DMS79 (cell line): Measurements from ENCODE around the gene ACTN3.
A peak's percentile ranks its signal among the peaks of the same experiment; 100 is the strongest.

Experiments used
- DNase-seq: peaks from one replicate; lab custom pipeline; 2025; lab: John Stamatoyannopoulos, UW

Gene ACTN3

GRCh38 chr11:66545701-66546367 lies 869 bp upstream of the ACTN3 start, which contains the start of gene ZDHHC24:
ZDHHC24 (minus strand) TSS chr11:66546048; CDS start chr11:66546003, 45 bp downstream.
- DNase-seq = peak; percentile 83

DNA sequence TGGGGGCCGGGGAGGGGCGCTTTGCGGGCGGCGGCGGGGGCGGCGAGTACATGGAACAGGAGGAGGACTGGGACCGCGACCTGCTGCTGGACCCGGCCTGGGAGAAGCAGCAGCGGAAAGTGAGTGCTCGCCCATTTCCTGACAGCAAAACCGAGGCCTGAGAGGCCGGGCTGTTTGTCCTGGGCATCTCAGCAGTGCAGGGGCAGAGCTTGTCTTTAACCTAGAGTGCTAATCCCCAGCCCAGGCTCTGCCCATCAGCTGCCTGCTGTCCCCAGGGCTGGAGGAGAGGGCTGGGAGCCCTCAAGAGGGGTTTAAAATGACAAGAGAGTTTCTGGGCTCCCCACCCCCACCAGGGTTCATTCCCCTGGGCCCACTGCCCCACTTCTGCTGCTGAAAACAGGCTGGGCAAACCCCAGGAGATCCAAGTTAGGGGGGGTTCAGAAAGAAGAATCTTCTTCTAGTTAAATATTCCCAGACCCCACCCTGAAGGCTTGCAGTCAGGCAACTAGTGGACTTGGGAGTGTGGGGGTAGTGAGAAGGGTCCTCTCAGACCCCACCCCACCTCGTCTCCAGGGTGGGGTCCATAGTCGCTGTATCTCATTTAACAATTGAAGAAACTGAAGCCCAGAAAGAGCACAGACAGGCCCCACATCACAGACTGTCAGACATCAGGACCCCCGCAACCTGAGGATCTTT lies 411 bp downstream of the ACTN3 start:
- DNase-seq = no peak

GRCh38 chr11:66547662-66548009 lies 933 bp downstream of the ACTN3 start:
- no peak for DNase-seq

GRCh38 chr11:66548041-66548440 lies 1.3 kb downstream of the ACTN3 start:
- no peak for DNase-seq

DNA sequence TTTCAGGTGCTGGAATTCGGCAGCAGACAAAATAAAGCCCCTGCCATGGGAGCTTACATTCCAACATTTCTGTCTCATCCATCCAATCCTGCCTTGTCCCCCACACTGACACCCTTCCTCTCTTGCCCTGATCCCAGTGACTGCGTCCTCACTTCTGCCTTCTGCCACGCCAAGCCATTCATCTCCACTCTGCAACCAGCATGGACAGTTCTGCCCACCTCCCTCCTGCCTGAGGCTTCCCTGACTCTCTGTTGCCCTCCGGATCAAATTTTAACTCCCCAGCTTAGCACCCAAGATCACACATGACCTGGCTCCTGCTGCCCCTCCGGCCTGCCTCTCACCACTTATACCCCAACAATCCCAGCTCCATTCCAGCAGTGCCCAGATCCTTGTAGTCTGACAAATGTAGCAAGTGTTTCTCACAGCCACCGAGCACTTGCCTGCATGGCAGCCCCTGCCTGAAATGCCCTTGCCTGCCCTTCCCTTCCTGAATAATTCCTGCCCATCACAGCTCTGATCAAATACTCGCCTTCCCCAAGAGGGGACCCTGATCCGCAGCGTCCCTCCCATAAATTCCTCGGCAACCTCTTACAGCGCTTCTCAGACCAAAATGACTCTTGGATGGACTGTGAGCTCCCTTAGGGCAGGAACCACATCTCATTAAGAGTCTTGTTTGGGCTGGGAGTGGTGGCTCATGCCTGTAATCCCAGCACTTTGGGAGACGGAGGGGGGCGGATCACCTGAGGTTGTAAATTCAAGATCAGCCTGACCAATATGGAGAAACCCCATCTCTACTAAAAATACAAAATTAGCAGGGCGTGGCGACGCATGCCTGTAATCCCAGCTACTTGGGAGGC lies 2.3 kb downstream of the ACTN3 start:
- DNase-seq = no peak

- DNase-seq = no peak
Measured at GRCh38 chr11:66549696-66550095, 3.0 kb downstream of the ACTN3 start.

DNA sequence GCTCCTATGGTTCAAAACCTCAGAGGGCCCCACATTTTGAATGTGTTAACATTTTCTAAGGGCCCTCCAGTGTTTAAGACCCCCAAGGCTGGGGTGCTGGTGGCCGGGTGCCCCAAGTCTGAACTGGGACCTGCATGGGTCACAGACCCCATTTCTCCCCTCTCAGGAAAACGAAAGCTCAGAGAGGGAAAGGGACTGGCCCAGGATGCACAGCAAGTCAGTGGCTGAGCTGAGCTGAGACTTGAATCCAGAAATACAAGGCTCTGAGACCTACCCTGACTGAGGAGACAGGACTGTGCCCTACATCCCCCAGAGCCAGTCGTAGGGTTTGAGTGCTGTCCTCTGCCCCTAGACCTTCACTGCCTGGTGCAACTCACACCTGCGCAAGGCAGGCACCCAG lies 4.2 kb downstream of the ACTN3 start:
- no peak for DNase-seq

GRCh38 chr11:66554602-66555001 lies 7.9 kb downstream of the ACTN3 start:
- no peak for DNase-seq

DNA sequence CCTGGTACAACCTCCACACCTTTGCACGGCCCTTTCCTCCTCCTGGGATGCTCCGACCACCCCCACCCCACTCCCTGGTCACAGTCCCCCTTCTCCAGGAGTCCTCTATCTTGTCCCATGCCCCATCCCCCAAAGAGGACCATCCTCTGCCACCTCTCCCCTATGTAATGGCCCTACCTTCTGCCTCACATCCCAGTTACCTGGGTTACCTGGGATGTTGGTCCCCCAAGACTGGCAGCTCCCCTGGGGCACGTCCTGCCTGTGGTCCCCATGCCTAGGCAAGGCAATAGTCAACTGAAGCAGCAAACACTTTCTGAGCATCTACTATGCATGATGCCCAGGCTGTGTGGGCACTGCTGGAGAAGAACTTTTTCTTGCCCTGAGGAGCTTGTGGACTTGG lies 8.7 kb downstream of the ACTN3 start:
- DNase-seq = no peak

- DNase-seq = peak; percentile 59
Measured at GRCh38 chr11:66556086-66556485, 9.4 kb downstream of the ACTN3 start.

GRCh38 chr11:66557733-66558326 lies 11.1 kb downstream of the ACTN3 start:
- DNase-seq = no peak

DNA sequence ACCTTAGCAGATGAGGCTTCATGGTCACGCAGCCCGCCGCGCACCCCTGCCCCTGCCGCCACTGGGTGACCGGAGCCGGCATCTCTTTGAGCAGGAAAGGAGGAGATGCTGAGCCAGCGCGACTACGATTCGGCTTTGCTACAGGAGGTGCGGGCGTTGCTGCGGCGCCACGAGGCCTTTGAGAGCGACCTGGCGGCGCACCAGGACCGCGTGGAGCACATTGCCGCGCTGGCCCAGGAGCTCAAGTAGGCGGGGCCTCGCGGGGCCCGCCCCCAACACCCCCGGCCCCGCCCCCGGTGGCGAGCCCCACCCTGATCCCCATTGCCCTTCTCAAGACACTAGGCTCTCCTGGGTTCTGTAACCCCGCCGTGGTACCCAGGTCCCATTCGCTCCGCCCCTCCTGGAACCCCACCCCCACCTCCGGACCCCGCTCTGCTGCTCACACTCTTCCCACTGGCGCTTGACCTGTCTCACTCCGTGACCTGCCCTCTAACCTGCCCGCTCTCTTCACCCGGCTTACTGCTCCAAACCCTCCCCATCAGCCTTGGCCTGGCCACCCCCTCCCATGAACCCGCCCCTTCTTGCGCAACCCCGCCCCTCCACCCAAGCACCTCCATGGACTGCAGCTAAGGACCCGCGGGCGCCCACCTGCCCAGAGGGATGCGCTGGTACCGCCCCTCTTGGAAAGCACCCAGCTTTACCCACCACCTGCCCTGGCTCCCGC lies 12.6 kb downstream of the ACTN3 start:
- no peak for DNase-seq

- DNase-seq = no peak
Measured at GRCh38 chr11:66559866-66560676, 13.4 kb downstream of the ACTN3 start.

- no peak for DNase-seq
Measured at GRCh38 chr11:66561178-66561974, 14.7 kb downstream of the ACTN3 start.

- DNase-seq = no peak
Measured at GRCh38 chr11:66561975-66562248, 15.2 kb downstream of the ACTN3 start.

GRCh38 chr11:66562275-66562674 lies 15.6 kb downstream of the ACTN3 start:
- DNase-seq = no peak

GRCh38 chr11:66562907-66563583 lies 16.3 kb downstream of the ACTN3 start:
- no peak for DNase-seq

- DNase-seq = no peak
Measured at GRCh38 chr11:66563832-66564231, 17.1 kb downstream of the ACTN3 start.

DNA sequence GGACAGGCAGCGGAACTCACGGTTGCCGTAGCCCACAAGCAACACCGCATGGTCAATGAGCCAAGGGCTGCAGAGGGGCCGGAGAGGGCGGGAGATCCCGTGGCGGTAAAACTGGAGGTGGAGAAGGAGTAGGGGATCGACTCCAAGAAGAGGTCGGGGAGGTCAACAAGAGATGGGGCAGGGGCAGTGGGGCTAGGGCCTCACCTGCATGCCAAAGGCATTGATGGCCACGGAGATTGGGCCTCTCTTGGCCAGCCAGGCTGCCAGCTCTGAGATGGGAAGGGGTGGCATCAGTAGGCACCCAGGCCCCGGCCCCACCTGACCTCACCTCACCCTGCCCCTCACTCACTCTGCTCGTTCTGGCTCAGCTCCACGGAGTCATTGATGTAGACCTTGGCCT lies 17.8 kb downstream of the ACTN3 start:
- DNase-seq = no peak

- no peak for DNase-seq
Measured at GRCh38 chr11:66564984-66565383, 18.3 kb downstream of the ACTN3 start.
